K562 (cell line): ENCODE measurements around the gene CASP9. TPM values are rescaled to one million over a fixed set of nuclear protein-coding genes. Genes with fewer than 3 reads are reported as not detected.

Experiments
- ARID2 ChIP-seq: fragments of 450-650 bp; IDR thresholded peaks from 2 replicates; pipeline ENCODE4 v1.6.1; 2017; ENCODE audit warnings: antibody characterized with exemption, mild to moderate bottlenecking
- BCLAF1 ChIP-seq, 2 experiments: fragments of 450-650 bp in 1 of 2; IDR thresholded peaks; 2 replicates each; pipeline ENCODE4 v1.6.1; 2011 to 2017; ENCODE audit warnings: low read depth in 2 of 2, antibody characterized with exemption in 1 of 2, borderline replicate concordance in 1 of 2, low read length in 1 of 2, mild to moderate bottlenecking in 1 of 2, mixed read lengths in 1 of 2; ENCODE audit not compliant: control insufficient read depth in 1 of 2
- CBX8 ChIP-seq: fragments of 200-600 bp; sonication (generic); IDR thresholded peaks from 2 replicates; pipeline ENCODE4 v1.6.1; 2012; ENCODE audit warnings: borderline replicate concordance, mixed run types, low read depth, mild to moderate bottlenecking, moderate library complexity, mixed read lengths, low read length, control low read depth, inconsistent platforms; ENCODE audit not compliant: poor library complexity, severe bottlenecking; ENCODE audit errors: extremely low read depth
- KLF16 ChIP-seq: IDR thresholded peaks from 2 replicates; pipeline ENCODE4 v1.6.1; 2016; ENCODE audit warnings: antibody characterized with exemption
- NFIX ChIP-seq: fragments of 250-450 bp; sonication (Bioruptor Pico); IDR thresholded peaks from 2 replicates; pipeline ENCODE4 v1.4.0; 2020; ENCODE audit warnings: low read depth, mild to moderate bottlenecking, moderate library complexity
- OTX1 ChIP-seq: fragments of 450-650 bp; formaldehyde crosslinking; IDR thresholded peaks from 2 replicates; pipeline ENCODE4 v1.4.0; 2022; ENCODE audit warnings: mild to moderate bottlenecking
- RBBP5 ChIP-seq: fragments of 200-600 bp; sonication (generic); IDR thresholded peaks from 2 replicates; pipeline ENCODE4 v1.6.1; 2012; ENCODE audit warnings: borderline replicate concordance, mild to moderate bottlenecking, low read length, control low read depth, inconsistent platforms; ENCODE audit not compliant: insufficient read depth, poor library complexity, severe bottlenecking
- SIX5 ChIP-seq, 2 experiments: IDR thresholded peaks; 2 replicates each; pipeline ENCODE4 v1.6.1; 2011; ENCODE audit warnings: low read length in 2 of 2, borderline replicate concordance in 1 of 2, low read depth in 1 of 2, mild to moderate bottlenecking in 1 of 2, moderate library complexity in 1 of 2; ENCODE audit not compliant: insufficient read depth in 1 of 2
- SMARCA5 ChIP-seq: fragments of 450-650 bp; IDR thresholded peaks from 2 replicates; pipeline ENCODE4 v1.6.1; 2016
- WHSC1 ChIP-seq: IDR thresholded peaks from one replicate; pipeline ENCODE4 v1.6.1; 2012; ENCODE audit warnings: low read length, control low read depth, inconsistent platforms
- ZFX ChIP-seq: sonication (generic); formaldehyde crosslinking; IDR thresholded peaks from 2 replicates; pipeline ENCODE4 v1.8.0; 2022; ENCODE audit warnings: mild to moderate bottlenecking, missing genetic modification reagents, moderate library complexity
- ZNF740 ChIP-seq, 3 experiments: fragments of 200-800 bp in 1 of 3; sonication (Bioruptor generic) in 1 of 3; sonication (generic) in 1 of 3; formaldehyde crosslinking in 1 of 3; IDR thresholded peaks; 2 replicates each; pipeline versions ENCODE4 v1.6.1 to v1.8.0; 2016 to 2022; ENCODE audit warnings: mild to moderate bottlenecking in 2 of 3, missing compliant biosample characterization in 2 of 3, missing genetic modification characterization in 2 of 3, missing genetic modification reagents in 1 of 3
- polyA plus RNA-seq, 8 experiments: library from polyadenylated mRNA; depleted of rRNA in 4 of 8; stranded (reverse) in 5 of 8; unstranded in 3 of 8; fragments of >200 nt; fragmentation: Nextera tagmentation in 2 of 8; fragmentation: Illumina TruSeq in 1 of 8; extraction: Ambion mirVana in 2 of 8; extraction: Trizol in 1 of 8; gene quantifications; 2 replicates each; pipeline versions ENCODE4 v1.2.1 to v1.2.3, GENCODE V29; 2011 to 2014; ENCODE audit warnings: inconsistent platforms in 1 of 8, missing spikeins in 1 of 8
- total RNA-seq, 7 experiments: library from RNA; depleted of rRNA in 6 of 7; stranded (reverse); fragments of >200 nt in 6 of 7; fragmentation: Illumina TruSeq in 2 of 7; extraction: Trizol in 2 of 7; gene quantifications; 2 replicates each; pipeline versions ENCODE4 v1.2.1 to v1.2.3, GENCODE V29; 2011 to 2021; ENCODE audit warnings: low replicate concordance in 1 of 7
- TF ChIP-seq, protein P1 (sequence below): sonication (generic); formaldehyde crosslinking; IDR thresholded peaks from 2 replicates; pipeline ENCODE4 v1.8.1; 2023; ENCODE audit warnings: missing genetic modification reagents, mild to moderate bottlenecking, borderline replicate concordance

CASP9 gene
- total and polyA plus RNA-seq, 9 of the 15 experiments (the other 6 are each of a cell fraction or from before 2014, with no cell fraction given): 10.8 to 54.1 (median 30.7) TPM

DNA sequence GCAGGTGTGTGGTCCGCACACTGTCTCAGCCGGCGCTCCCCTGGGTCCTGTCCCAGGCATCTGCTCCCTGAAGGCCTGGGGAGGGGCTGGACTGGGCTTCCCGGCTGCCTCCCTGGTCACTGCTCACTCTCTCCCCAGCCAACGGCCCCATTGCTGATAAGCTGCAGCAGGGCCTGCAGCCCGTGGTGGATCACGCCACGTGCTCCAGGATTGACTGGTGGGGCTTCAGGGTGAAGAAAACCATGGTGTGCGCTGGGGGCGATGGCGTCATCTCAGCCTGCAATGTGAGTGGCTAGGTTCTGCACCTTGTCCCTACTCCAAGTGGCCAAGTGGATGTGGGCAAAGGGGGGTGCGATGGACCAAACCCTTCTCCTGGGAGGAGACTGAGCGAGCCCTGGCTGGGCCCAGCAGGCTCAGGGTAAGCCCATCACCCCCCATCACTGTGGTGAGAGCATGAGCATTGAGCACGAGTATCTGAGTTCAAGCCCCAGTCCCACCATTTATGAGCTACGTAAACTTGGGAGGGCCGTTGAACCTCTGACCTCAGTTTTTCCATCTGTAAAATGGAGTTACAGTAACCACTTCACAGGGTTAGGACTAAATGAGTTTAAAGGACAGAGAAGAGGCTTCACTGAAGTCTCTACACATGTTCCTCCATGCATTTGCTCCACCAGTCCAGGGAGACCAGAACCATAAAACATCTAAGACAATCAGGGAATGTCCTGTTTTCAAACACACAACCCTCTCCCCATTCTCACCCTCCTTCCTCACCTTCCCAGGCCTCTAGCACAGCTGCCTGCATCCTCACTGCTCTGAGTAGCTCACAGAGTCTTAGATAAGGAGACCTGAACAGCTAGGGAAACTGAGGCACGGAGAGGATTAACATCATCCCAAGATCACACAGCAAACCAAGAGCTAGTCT is 79.3 kb downstream of the CASP9 start (continued):
- no peak for TF ChIP-seq BCLAF1 (IDR thresholded peaks at IDR 0.05; ENCODE audit: borderline replicate concordance in 1 of 2, control insufficient read depth in 1 of 2, low read depth in 2 of 2, low read length in 1 of 2)
- TF ChIP-seq OTX1 (CRISPR knock-in tag): no peak
- TF ChIP-seq ZFX (CRISPR knock-in tag): peak; percentile 83
- TF ChIP-seq NFIX (CRISPR knock-in tag): no peak
- TF ChIP-seq ZNF740 (CRISPR knock-in tag; IDR thresholded peaks at IDR 0.05): peak; percentile 70; the same call in 1 of the 2 replicates
- TF ChIP-seq ZNF740 (tag; IDR thresholded peaks at IDR 0.05): no peak
- TF ChIP-seq SMARCA5: peak; percentile 93
- no peak for TF ChIP-seq RBBP5
- TF ChIP-seq, protein P1, sequence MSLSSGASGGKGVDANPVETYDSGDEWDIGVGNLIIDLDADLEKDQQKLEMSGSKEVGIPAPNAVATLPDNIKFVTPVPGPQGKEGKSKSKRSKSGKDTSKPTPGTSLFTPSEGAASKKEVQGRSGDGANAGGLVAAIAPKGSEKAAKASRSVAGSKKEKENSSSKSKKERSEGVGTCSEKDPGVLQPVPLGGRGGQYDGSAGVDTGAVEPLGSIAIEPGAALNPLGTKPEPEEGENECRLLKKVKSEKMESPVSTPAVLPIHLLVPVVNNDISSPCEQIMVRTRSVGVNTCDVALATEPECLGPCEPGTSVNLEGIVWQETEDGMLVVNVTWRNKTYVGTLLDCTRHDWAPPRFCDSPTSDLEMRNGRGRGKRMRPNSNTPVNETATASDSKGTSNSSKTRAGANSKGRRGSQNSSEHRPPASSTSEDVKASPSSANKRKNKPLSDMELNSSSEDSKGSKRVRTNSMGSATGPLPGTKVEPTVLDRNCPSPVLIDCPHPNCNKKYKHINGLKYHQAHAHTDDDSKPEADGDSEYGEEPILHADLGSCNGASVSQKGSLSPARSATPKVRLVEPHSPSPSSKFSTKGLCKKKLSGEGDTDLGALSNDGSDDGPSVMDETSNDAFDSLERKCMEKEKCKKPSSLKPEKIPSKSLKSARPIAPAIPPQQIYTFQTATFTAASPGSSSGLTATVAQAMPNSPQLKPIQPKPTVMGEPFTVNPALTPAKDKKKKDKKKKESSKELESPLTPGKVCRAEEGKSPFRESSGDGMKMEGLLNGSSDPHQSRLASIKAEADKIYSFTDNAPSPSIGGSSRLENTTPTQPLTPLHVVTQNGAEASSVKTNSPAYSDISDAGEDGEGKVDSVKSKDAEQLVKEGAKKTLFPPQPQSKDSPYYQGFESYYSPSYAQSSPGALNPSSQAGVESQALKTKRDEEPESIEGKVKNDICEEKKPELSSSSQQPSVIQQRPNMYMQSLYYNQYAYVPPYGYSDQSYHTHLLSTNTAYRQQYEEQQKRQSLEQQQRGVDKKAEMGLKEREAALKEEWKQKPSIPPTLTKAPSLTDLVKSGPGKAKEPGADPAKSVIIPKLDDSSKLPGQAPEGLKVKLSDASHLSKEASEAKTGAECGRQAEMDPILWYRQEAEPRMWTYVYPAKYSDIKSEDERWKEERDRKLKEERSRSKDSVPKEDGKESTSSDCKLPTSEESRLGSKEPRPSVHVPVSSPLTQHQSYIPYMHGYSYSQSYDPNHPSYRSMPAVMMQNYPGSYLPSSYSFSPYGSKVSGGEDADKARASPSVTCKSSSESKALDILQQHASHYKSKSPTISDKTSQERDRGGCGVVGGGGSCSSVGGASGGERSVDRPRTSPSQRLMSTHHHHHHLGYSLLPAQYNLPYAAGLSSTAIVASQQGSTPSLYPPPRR (CRISPR knock-in tag): no peak
- no peak for TF ChIP-seq CBX8
- TF ChIP-seq SIX5 (IDR thresholded peaks at IDR 0.05; ENCODE audit: borderline replicate concordance in 1 of 2, insufficient read depth in 1 of 2, low read depth in 1 of 2, low read length in 2 of 2): no peak
- TF ChIP-seq WHSC1: no peak
- no peak for TF ChIP-seq ARID2
- TF ChIP-seq KLF16: no peak
